HepG2 (cell line): ENCODE measurements around the gene ST7L. TPM values are rescaled to one million over a fixed set of nuclear protein-coding genes. Genes with fewer than 3 reads are reported as not detected.

Experiments
- ATAC-seq: fragments of 200-7000 bp; cut with Tn5 transposase; 3 replicates; pipeline ENCODE4 v1.9.1; 2020; ENCODE audit warnings: mild to moderate bottlenecking, moderate library complexity
- BruUV-seq: library from RNA; stranded (reverse); fragments of 400-500 nt; replicated peaks from 2 replicates; lab custom pipeline; 2021; lab: Mats Ljungman, UMichigan
- CTCF ChIA-PET: fragments of 300-600 bp; formaldehyde crosslinking; extraction: SDS; loops from one replicate; lab custom pipeline; 2021; ENCODE audit warnings: low total read pairs, inconsistent platforms, low intra/inter-chr PET ratio; lab: Yijun Ruan, JAX
- POLR2A ChIA-PET: fragments of 350-600 bp; sonication (Branson Sonifier 250); formaldehyde crosslinking; loops from one replicate; lab custom pipeline; 2020; ENCODE audit warnings: antibody characterized with exemption, inconsistent platforms; lab: Yijun Ruan, JAX
- DNase-seq: peaks from one replicate; pipeline ENCODE4 v3.0.0-alpha.2; 2015; ENCODE audit warnings: low spot score
- FAIRE-seq: peaks from 3 replicates; lab custom pipeline; 2011; peaks lifted over from hg19 to GRCh38; lab: Jason Lieb, UNC
- H2AFZ ChIP-seq: one replicate; pipeline ENCODE4 v1.6.1; 2011; ENCODE audit warnings: low read length, inconsistent platforms
- H3K27ac ChIP-seq: fragments of 300-600 bp; 3 replicates; pipeline ENCODE4 v1.8.0; 2011; ENCODE audit warnings: mixed run types, mild to moderate bottlenecking, mixed read lengths, low read length, inconsistent platforms; ENCODE audit not compliant: insufficient read depth; ENCODE audit errors: extremely low read length
- H3K27me3 ChIP-seq, 2 experiments: fragments of 200-600 bp in 1 of 2; 2 replicates in 1 of 2; 3 replicates in 1 of 2; pipeline versions ENCODE4 v1.6.0 to v1.8.0; 2011; ENCODE audit warnings: low read length in 2 of 2, mild to moderate bottlenecking in 2 of 2, moderate library complexity in 2 of 2, inconsistent platforms in 1 of 2; ENCODE audit not compliant: insufficient read depth in 2 of 2, control insufficient read depth in 1 of 2
- H3K36me3 ChIP-seq, 2 experiments: fragments of 200-600 bp in 1 of 2; replicated peaks in 1 of 2; 2 replicates in 1 of 2; 3 replicates in 1 of 2; pipeline versions ENCODE4 v1.5.1 to v1.8.0; 2011; ENCODE audit warnings: low read length in 2 of 2, inconsistent platforms in 1 of 2; ENCODE audit not compliant: insufficient read depth in 2 of 2, control insufficient read depth in 1 of 2
- H3K4me1 ChIP-seq: 2 replicates; pipeline ENCODE4 v1.5.1; 2012; ENCODE audit warnings: low read length, inconsistent platforms; ENCODE audit not compliant: insufficient read depth
- H3K4me2 ChIP-seq: 2 replicates; pipeline ENCODE4 v1.6.0; 2011; ENCODE audit warnings: low read depth, low read length, inconsistent platforms
- H3K4me3 ChIP-seq, 3 experiments: fragments of 200-600 bp in 1 of 3; sonication (generic), shearing (Covaris generic) in 1 of 3; replicated peaks in 1 of 3; 2 replicates each; pipeline ENCODE4 v1.5.1; 2011 to 2016; ENCODE audit warnings: low read length in 3 of 3, inconsistent platforms in 2 of 3, low read depth in 2 of 3, mild to moderate bottlenecking in 2 of 3, control low read depth in 1 of 3, mixed read lengths in 1 of 3; ENCODE audit not compliant: insufficient read depth in 1 of 3
- H3K79me2 ChIP-seq: one replicate; pipeline ENCODE4 v1.6.1; 2011; ENCODE audit warnings: low read length, inconsistent platforms; ENCODE audit not compliant: insufficient read depth
- H3K9ac ChIP-seq: 2 replicates; pipeline ENCODE4 v1.6.0; 2011; ENCODE audit warnings: mild to moderate bottlenecking, low read depth, low read length, inconsistent platforms; ENCODE audit not compliant: insufficient read depth
- H3K9me3 ChIP-seq: 2 replicates; pipeline ENCODE4 v1.5.1; 2012; ENCODE audit warnings: mild to moderate bottlenecking, low read length
- H4K20me1 ChIP-seq: 2 replicates; pipeline ENCODE4 v1.6.0; 2011; ENCODE audit warnings: inconsistent platforms, mild to moderate bottlenecking, low read length, moderate library complexity; ENCODE audit not compliant: insufficient read depth
- CEBPB ChIP-seq: IDR thresholded peaks from 2 replicates; pipeline ENCODE4 v1.6.1; 2011; ENCODE audit warnings: low read depth, low read length, improper control_type of control experiment, borderline replicate concordance
- HMG20A ChIP-seq: IDR thresholded peaks from 2 replicates; pipeline ENCODE4 v1.6.1; 2016; ENCODE audit warnings: borderline replicate concordance
- ISL2 ChIP-seq: sonication (generic); formaldehyde crosslinking; IDR thresholded peaks from 2 replicates; pipeline ENCODE4 v1.5.0; 2020; ENCODE audit warnings: missing genetic modification reagents
- MTA1 ChIP-seq: sonication (generic); formaldehyde crosslinking; IDR thresholded peaks from 2 replicates; pipeline ENCODE4 v1.4.0; 2020; ENCODE audit warnings: missing genetic modification reagents, mild to moderate bottlenecking, borderline replicate concordance
- NFRKB ChIP-seq: fragments of 450-650 bp; IDR thresholded peaks from 2 replicates; pipeline ENCODE4 v1.6.1; 2017
- POLR2AphosphoS2 ChIP-seq: IDR thresholded peaks from 2 replicates; pipeline ENCODE4 v1.6.1; 2011; ENCODE audit warnings: low read depth, low read length, improper control_type of control experiment
- RFX3 ChIP-seq: IDR thresholded peaks from 2 replicates; pipeline ENCODE4 v1.6.1; 2016; ENCODE audit warnings: missing biosample characterization, missing genetic modification reagents
- ZNF224 ChIP-seq: sonication (generic); formaldehyde crosslinking; IDR thresholded peaks from 2 replicates; pipeline ENCODE4 v1.5.0; 2020; ENCODE audit warnings: mild to moderate bottlenecking, missing genetic modification reagents
- ZNF432 ChIP-seq: sonication (generic); formaldehyde crosslinking; IDR thresholded peaks from 2 replicates; pipeline ENCODE4 v1.5.0; 2020; ENCODE audit warnings: missing genetic modification reagents, mild to moderate bottlenecking, borderline replicate concordance
- ZSCAN9 ChIP-seq: IDR thresholded peaks from 2 replicates; pipeline ENCODE4 v1.6.1; 2016; ENCODE audit warnings: borderline replicate concordance
- WGBS: methylation state at CpG from one replicate; pipeline ENCODE4 v1.1.6; 2017; ENCODE audit warnings: low lambda C conversion rate; 5-methylcytosine and 5-hydroxymethylcytosine counted together
- in situ Hi-C: cut with HindIII; loops from 2 replicates; pipeline ENCODE4 v1.10.0; 2017; ENCODE audit warnings: low pct_unique_long_range_greater_than_20kb; ENCODE audit not compliant: extremely low pct_ligation_motif_present
- intact Hi-C: fragments of 100-400 bp; cut with micrococcal nuclease; formaldehyde crosslinking; loops from one replicate; pipeline ENCODE4 v1.10.0; 2022; ENCODE audit not compliant: unreplicated experiment
- polyA plus RNA-seq, 8 experiments: library from polyadenylated mRNA; depleted of rRNA in 3 of 8; stranded (reverse) in 7 of 8; unstranded in 1 of 8; fragments of >200 nt; fragmentation: Illumina TruSeq in 4 of 8; extraction: Trizol in 4 of 8; gene quantifications; 2 replicates each; pipeline versions ENCODE4 v1.2.1 to v1.2.3, GENCODE V29; 2011 to 2016; ENCODE audit warnings: low read depth in 4 of 8, missing spikeins in 1 of 8, mixed read lengths in 1 of 8; ENCODE audit not compliant: insufficient read depth in 1 of 8
- total RNA-seq, 5 experiments: library from RNA; depleted of rRNA; stranded (reverse); fragments of >200 nt; fragmentation: Illumina TruSeq; extraction: Trizol; gene quantifications; 2 replicates each; pipeline ENCODE4 v1.2.3, GENCODE V29; 2016; ENCODE audit warnings: low read depth in 1 of 5
- TF ChIP-seq, protein P1 (sequence below): sonication (generic); formaldehyde crosslinking; IDR thresholded peaks from 2 replicates; pipeline ENCODE4 v1.4.0; 2020; ENCODE audit warnings: missing genetic modification reagents

ST7L gene
- total and polyA plus RNA-seq, 2 of the 13 experiments (the other 11 are each of a cell fraction or from before 2014, with no cell fraction given), result 8.6 to 19.9 TPM

- TF ChIP-seq, protein P1, sequence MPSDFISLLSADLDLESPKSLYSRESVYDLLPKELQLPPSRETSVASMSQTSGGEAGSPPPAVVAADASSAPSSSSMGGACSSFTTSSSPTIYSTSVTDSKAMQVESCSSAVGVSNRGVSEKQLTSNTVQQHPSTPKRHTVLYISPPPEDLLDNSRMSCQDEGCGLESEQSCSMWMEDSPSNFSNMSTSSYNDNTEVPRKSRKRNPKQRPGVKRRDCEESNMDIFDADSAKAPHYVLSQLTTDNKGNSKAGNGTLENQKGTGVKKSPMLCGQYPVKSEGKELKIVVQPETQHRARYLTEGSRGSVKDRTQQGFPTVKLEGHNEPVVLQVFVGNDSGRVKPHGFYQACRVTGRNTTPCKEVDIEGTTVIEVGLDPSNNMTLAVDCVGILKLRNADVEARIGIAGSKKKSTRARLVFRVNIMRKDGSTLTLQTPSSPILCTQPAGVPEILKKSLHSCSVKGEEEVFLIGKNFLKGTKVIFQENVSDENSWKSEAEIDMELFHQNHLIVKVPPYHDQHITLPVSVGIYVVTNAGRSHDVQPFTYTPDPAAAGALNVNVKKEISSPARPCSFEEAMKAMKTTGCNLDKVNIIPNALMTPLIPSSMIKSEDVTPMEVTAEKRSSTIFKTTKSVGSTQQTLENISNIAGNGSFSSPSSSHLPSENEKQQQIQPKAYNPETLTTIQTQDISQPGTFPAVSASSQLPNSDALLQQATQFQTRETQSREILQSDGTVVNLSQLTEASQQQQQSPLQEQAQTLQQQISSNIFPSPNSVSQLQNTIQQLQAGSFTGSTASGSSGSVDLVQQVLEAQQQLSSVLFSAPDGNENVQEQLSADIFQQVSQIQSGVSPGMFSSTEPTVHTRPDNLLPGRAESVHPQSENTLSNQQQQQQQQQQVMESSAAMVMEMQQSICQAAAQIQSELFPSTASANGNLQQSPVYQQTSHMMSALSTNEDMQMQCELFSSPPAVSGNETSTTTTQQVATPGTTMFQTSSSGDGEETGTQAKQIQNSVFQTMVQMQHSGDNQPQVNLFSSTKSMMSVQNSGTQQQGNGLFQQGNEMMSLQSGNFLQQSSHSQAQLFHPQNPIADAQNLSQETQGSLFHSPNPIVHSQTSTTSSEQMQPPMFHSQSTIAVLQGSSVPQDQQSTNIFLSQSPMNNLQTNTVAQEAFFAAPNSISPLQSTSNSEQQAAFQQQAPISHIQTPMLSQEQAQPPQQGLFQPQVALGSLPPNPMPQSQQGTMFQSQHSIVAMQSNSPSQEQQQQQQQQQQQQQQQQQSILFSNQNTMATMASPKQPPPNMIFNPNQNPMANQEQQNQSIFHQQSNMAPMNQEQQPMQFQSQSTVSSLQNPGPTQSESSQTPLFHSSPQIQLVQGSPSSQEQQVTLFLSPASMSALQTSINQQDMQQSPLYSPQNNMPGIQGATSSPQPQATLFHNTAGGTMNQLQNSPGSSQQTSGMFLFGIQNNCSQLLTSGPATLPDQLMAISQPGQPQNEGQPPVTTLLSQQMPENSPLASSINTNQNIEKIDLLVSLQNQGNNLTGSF, result no peak
- TF ChIP-seq ZNF432 (CRISPR knock-in tag) (no peak), MTA1 (no peak), HMG20A (CRISPR knock-in tag) (no peak), ZNF224 (CRISPR knock-in tag) (no peak), ISL2 (CRISPR knock-in tag) (no peak), ZSCAN9 (CRISPR knock-in tag) (no peak), NFRKB (no peak), POLR2AphosphoS2 (no peak)
Measured at GRCh38 chr1:112603541-112603940, 15.4 kb downstream of the ST7L start (continued).

DNA sequence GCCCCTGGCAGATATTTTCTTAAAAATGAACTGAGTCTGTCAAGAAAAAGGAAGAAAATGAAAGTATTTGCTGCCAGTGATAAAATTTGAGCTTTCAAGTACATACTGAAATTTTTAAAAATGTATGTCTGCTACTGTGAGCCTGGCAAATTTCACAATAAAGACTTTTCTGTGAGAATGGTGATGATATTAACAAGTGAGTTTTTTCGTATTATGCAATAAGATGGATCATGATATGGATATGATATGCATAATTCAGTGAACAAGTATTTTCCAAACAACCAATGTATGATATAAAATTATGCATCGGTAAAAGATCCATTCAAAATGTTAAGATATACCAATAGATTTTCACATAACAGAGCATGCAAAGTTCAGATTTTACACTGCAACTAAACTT, 15.9 kb downstream of the ST7L start:
- WGBS, result 90% methylated on average over 2 of the region's 2 CpGs
- H4K20me1 ChIP-seq, result no peaks in the 10 kb centered on the region
- no peak overlapping the region for H2AFZ ChIP-seq
- in situ Hi-C loops (no loop called here), intact Hi-C loops (no loop called here)
- H3K4me1 ChIP-seq, result no peaks in the 10 kb centered on the region
- no peaks in the 10 kb centered on the region for H3K9me3 ChIP-seq
- no peaks in the 10 kb centered on the region for H3K79me2 ChIP-seq
- no TSS peak for BruUV-seq
- TF ChIP-seq RFX3 (CRISPR knock-in tag), result no peak
- TF ChIP-seq CEBPB, result peak; percentile 43; the same call in 1 of the 2 replicates
- DNase-seq (no peak), ATAC-seq (no peak), FAIRE-seq (no peak)
- ChIA-PET POLR2A (no interaction called here), CTCF (no interaction called here)
- H3K27me3 ChIP-seq, result no peaks in the 10 kb centered on the region
- H3K9ac ChIP-seq, result no peak overlapping the region
- peaks cover 3 to 4% of the 10 kb centered on the region in 2 experiments for H3K36me3 ChIP-seq
- H3K4me2 ChIP-seq, result no peak overlapping the region
- no peak overlapping the region for H3K4me3 ChIP-seq
- no peak overlapping the region for H3K27ac ChIP-seq
